Activated CD8-positive, alpha-beta memory T cell treated with anti-CD3 and anti-CD28 coated beads for 1 hour (primary cell): ENCODE data around the gene MYO7A.

Experiments used
- DNase-seq, 2 donors: peaks; one replicate each; pipeline ENCODE4 v3.0.0-alpha.2; 2020; ENCODE audit warnings: low read depth in 1 of 2; ENCODE audit errors: extremely low read depth in 1 of 2

Gene MYO7A

GRCh38 chr11:77262803-77263202 lies 134.8 kb downstream of the MYO7A start:
- DNase-seq, result no peak
